HepG2 (cell line): ENCODE measurements around the gene FAM222B. TPM values are rescaled to one million over a fixed set of nuclear protein-coding genes. Genes with fewer than 3 reads are reported as not detected.

ENCODE experiments used
- BCL6 ChIP-seq: IDR thresholded peaks from 2 replicates; pipeline ENCODE4 v1.6.1; 2016; ENCODE audit warnings: missing genetic modification reagents, missing compliant biosample characterization
- CC2D1A ChIP-seq: sonication (generic); formaldehyde crosslinking; IDR thresholded peaks from 2 replicates; pipeline ENCODE4 v1.8.1; 2023; ENCODE audit warnings: mild to moderate bottlenecking, missing genetic modification reagents
- CREBL2 ChIP-seq: sonication (generic); formaldehyde crosslinking; IDR thresholded peaks from 2 replicates; pipeline ENCODE4 v1.8.1; 2023; ENCODE audit warnings: missing genetic modification reagents, mild to moderate bottlenecking, borderline replicate concordance
- FOSL2 ChIP-seq: sonication (generic); formaldehyde crosslinking; IDR thresholded peaks from 2 replicates; pipeline ENCODE4 v1.4.0; 2020; ENCODE audit warnings: missing genetic modification reagents
- GATAD2A ChIP-seq: IDR thresholded peaks from 2 replicates; pipeline ENCODE4 v1.6.1; 2016
- GMEB1 ChIP-seq: sonication (generic); formaldehyde crosslinking; IDR thresholded peaks from 2 replicates; pipeline ENCODE4 v1.5.1; 2020; ENCODE audit warnings: missing genetic modification reagents, mild to moderate bottlenecking, borderline replicate concordance
- KLF15 ChIP-seq: sonication (generic); formaldehyde crosslinking; IDR thresholded peaks from 2 replicates; pipeline ENCODE4 v1.8.1; 2023; ENCODE audit warnings: borderline replicate concordance, mild to moderate bottlenecking, inconsistent platforms, missing genetic modification reagents, mixed read lengths
- NONO ChIP-seq, 2 experiments: fragments of 450-650 bp in 1 of 2; sonication (generic) in 1 of 2; formaldehyde crosslinking in 1 of 2; IDR thresholded peaks in 1 of 2; conservative IDR thresholded peaks in 1 of 2; 2 replicates each; pipeline versions ENCODE4 v1.6.1 to v1.8.0; 2017 to 2022; ENCODE audit warnings: mild to moderate bottlenecking in 1 of 2, missing genetic modification reagents in 1 of 2, moderate library complexity in 1 of 2
- POLR2A ChIP-seq, 2 experiments: IDR thresholded peaks; 2 replicates each; pipeline ENCODE4 v1.6.1; 2011; ENCODE audit warnings: low read depth in 2 of 2, low read length in 2 of 2, mild to moderate bottlenecking in 1 of 2, moderate library complexity in 1 of 2; ENCODE audit not compliant: insufficient read depth in 1 of 2
- RAD51 ChIP-seq: fragments of 450-650 bp; IDR thresholded peaks from 2 replicates; pipeline ENCODE4 v1.6.1; 2016; ENCODE audit warnings: borderline replicate concordance
- SNAPC4 ChIP-seq: sonication (generic); formaldehyde crosslinking; IDR thresholded peaks from 2 replicates; pipeline ENCODE4 v1.4.0; 2020; ENCODE audit warnings: mild to moderate bottlenecking, missing genetic modification reagents
- XBP1 ChIP-seq: sonication (generic); formaldehyde crosslinking; IDR thresholded peaks from 2 replicates; pipeline ENCODE4 v1.5.0; 2020; ENCODE audit warnings: missing genetic modification reagents
- ZBTB37 ChIP-seq: sonication (generic); formaldehyde crosslinking; IDR thresholded peaks from 2 replicates; pipeline ENCODE4 v1.4.0; 2020; ENCODE audit warnings: mild to moderate bottlenecking, missing genetic modification reagents
- ZBTB38 ChIP-seq: sonication (generic); formaldehyde crosslinking; IDR thresholded peaks from 2 replicates; pipeline ENCODE4 v1.5.1; 2020; ENCODE audit warnings: mild to moderate bottlenecking, missing genetic modification reagents
- ZBTB42 ChIP-seq: sonication (generic); formaldehyde crosslinking; IDR thresholded peaks from 2 replicates; pipeline ENCODE4 v1.5.0; 2020; ENCODE audit warnings: mild to moderate bottlenecking, missing genetic modification reagents
- ZNF136 ChIP-seq: sonication (generic); formaldehyde crosslinking; IDR thresholded peaks from 2 replicates; pipeline ENCODE4 v1.8.1; 2022; ENCODE audit warnings: low read depth, mild to moderate bottlenecking, moderate library complexity, missing genetic modification reagents
- ZNF180 ChIP-seq: sonication (generic); formaldehyde crosslinking; IDR thresholded peaks from 2 replicates; pipeline ENCODE4 v1.4.0; 2020; ENCODE audit warnings: low read depth, missing genetic modification reagents, borderline replicate concordance
- ZNF34 ChIP-seq: sonication (generic); formaldehyde crosslinking; IDR thresholded peaks from 2 replicates; pipeline ENCODE4 v1.4.0; 2020; ENCODE audit warnings: mild to moderate bottlenecking, missing genetic modification reagents, borderline replicate concordance
- ZNF354B ChIP-seq: sonication (generic); formaldehyde crosslinking; IDR thresholded peaks from 2 replicates; pipeline ENCODE4 v1.8.0; 2022; ENCODE audit warnings: mild to moderate bottlenecking, missing genetic modification reagents
- ZNF44 ChIP-seq: sonication (generic); formaldehyde crosslinking; IDR thresholded peaks from 2 replicates; pipeline ENCODE4 v1.5.1; 2020; ENCODE audit warnings: mild to moderate bottlenecking, missing genetic modification reagents
- ZNF589 ChIP-seq: sonication (generic); formaldehyde crosslinking; conservative IDR thresholded peaks from 2 replicates; pipeline ENCODE4 v1.8.0; 2022; ENCODE audit warnings: mild to moderate bottlenecking, moderate library complexity, missing genetic modification reagents
- ZNF781 ChIP-seq: sonication (generic); formaldehyde crosslinking; IDR thresholded peaks from 2 replicates; pipeline ENCODE4 v1.5.1; 2020; ENCODE audit warnings: borderline replicate concordance, mild to moderate bottlenecking, missing genetic modification reagents; ENCODE audit errors: not compliant biosample characterization
- polyA plus RNA-seq, 8 experiments: library from polyadenylated mRNA; depleted of rRNA in 3 of 8; stranded (reverse) in 7 of 8; unstranded in 1 of 8; fragments of >200 nt; fragmentation: Illumina TruSeq in 4 of 8; extraction: Trizol in 4 of 8; gene quantifications; 2 replicates each; pipeline versions ENCODE4 v1.2.1 to v1.2.3, GENCODE V29; 2011 to 2016; ENCODE audit warnings: low read depth in 4 of 8, missing spikeins in 1 of 8, mixed read lengths in 1 of 8; ENCODE audit not compliant: insufficient read depth in 1 of 8
- total RNA-seq, 5 experiments: library from RNA; depleted of rRNA; stranded (reverse); fragments of >200 nt; fragmentation: Illumina TruSeq; extraction: Trizol; gene quantifications; 2 replicates each; pipeline ENCODE4 v1.2.3, GENCODE V29; 2016; ENCODE audit warnings: low read depth in 1 of 5

FAM222B gene
- total and polyA plus RNA-seq, 2 of the 13 experiments (the other 11 are each of a cell fraction or from before 2014, with no cell fraction given) = 3.5 to 7.3 TPM

- TF ChIP-seq NONO (IDR thresholded peaks at IDR 0.05) (no peak), NONO (CRISPR knock-in tag; conservative IDR thresholded peaks at IDR 0.05) (no peak), ZNF44 (no peak), ZNF34 (no peak), XBP1 (CRISPR knock-in tag) (no peak), FOSL2 (CRISPR knock-in tag) (peak; percentile 82), GATAD2A (CRISPR knock-in tag) (peak; percentile 80; the same call in 1 of the 2 replicates), RAD51 (no peak), ZNF781 (CRISPR knock-in tag) (no peak), ZNF136 (CRISPR knock-in tag) (no peak), SNAPC4 (CRISPR knock-in tag) (no peak), ZNF180 (CRISPR knock-in tag) (no peak), ZNF354B (CRISPR knock-in tag) (no peak), ZNF589 (no peak), CC2D1A (CRISPR knock-in tag) (no peak), GMEB1 (CRISPR knock-in tag) (no peak), CREBL2 (CRISPR knock-in tag) (no peak), KLF15 (CRISPR knock-in tag) (no peak), BCL6 (CRISPR knock-in tag) (peak; percentile 79), ZBTB42 (CRISPR knock-in tag) (no peak), ZBTB38 (CRISPR knock-in tag) (no peak), ZBTB37 (no peak), POLR2A (IDR thresholded peaks at IDR 0.05; ENCODE audit: insufficient read depth in 1 of 2, low read depth in 2 of 2, low read length in 2 of 2) (no peak)
- TF ChIP-seq, all 625 proteins: peak for 70
Measured at GRCh38 chr17:28788100-28788499, 54.5 kb downstream of the FAM222B start (continued).
